HepG2 (cell line): ENCODE results near the gene RHOBTB3. TPM values are rescaled to one million over a fixed set of nuclear protein-coding genes. Genes with fewer than 3 reads are reported as not detected.

ENCODE experiments used
- AKNA ChIP-seq: sonication (generic); formaldehyde crosslinking; IDR thresholded peaks from 2 replicates; pipeline ENCODE4 v1.4.0; 2020; ENCODE audit warnings: missing genetic modification reagents, borderline replicate concordance
- ARID4A ChIP-seq: sonication (generic); formaldehyde crosslinking; IDR thresholded peaks from 2 replicates; pipeline ENCODE4 v1.5.0; 2020; ENCODE audit warnings: mild to moderate bottlenecking, missing genetic modification reagents, borderline replicate concordance
- CCAR2 ChIP-seq: fragments of 200-400 bp; formaldehyde crosslinking; optimal IDR thresholded peaks from 2 replicates; pipeline ENCODE3; 2018; ENCODE audit warnings: low read depth, mild to moderate bottlenecking, low read length, moderate library complexity
- CEBPB ChIP-seq: IDR thresholded peaks from 2 replicates; pipeline ENCODE4 v1.6.1; 2011; ENCODE audit warnings: low read depth, low read length, improper control_type of control experiment, borderline replicate concordance
- KAT7 ChIP-seq: IDR thresholded peaks from 2 replicates; pipeline ENCODE4 v1.6.1; 2018; ENCODE audit warnings: borderline replicate concordance, missing compliant biosample characterization
- MAF1 ChIP-seq: sonication (generic); formaldehyde crosslinking; IDR thresholded peaks from 2 replicates; pipeline ENCODE4 v1.5.0; 2020; ENCODE audit warnings: missing genetic modification reagents, borderline replicate concordance
- NFATC3 ChIP-seq: sonication (generic); formaldehyde crosslinking; IDR thresholded peaks from 2 replicates; pipeline ENCODE4 v1.5.1; 2020; ENCODE audit warnings: mild to moderate bottlenecking, missing genetic modification reagents
- PHF20 ChIP-seq: sonication (generic); formaldehyde crosslinking; IDR thresholded peaks from 2 replicates; pipeline ENCODE4 v1.5.0; 2020; ENCODE audit warnings: mild to moderate bottlenecking, missing genetic modification reagents
- RARA ChIP-seq: IDR thresholded peaks from 2 replicates; pipeline ENCODE4 v1.6.1; 2016; ENCODE audit warnings: missing genetic modification reagents, missing compliant biosample characterization
- RXRA ChIP-seq: sonication (generic); formaldehyde crosslinking; IDR thresholded peaks from 2 replicates; pipeline ENCODE4 v1.5.1; 2020; ENCODE audit warnings: missing genetic modification reagents
- THAP11 ChIP-seq: IDR thresholded peaks from 2 replicates; pipeline ENCODE4 v1.6.1; 2016; ENCODE audit warnings: missing biosample characterization, missing genetic modification reagents
- TSC22D2 ChIP-seq: sonication (generic); formaldehyde crosslinking; IDR thresholded peaks from 2 replicates; pipeline ENCODE4 v1.5.1; 2020; ENCODE audit warnings: missing genetic modification reagents, mild to moderate bottlenecking, borderline replicate concordance
- ZFP62 ChIP-seq: sonication (generic); formaldehyde crosslinking; IDR thresholded peaks from 2 replicates; pipeline ENCODE4 v1.4.0; 2020; ENCODE audit warnings: missing genetic modification reagents
- ZMAT3 ChIP-seq: sonication (generic); formaldehyde crosslinking; conservative IDR thresholded peaks from 2 replicates; pipeline ENCODE4 v1.7.0; 2021; ENCODE audit warnings: missing genetic modification reagents
- ZSCAN9 ChIP-seq: IDR thresholded peaks from 2 replicates; pipeline ENCODE4 v1.6.1; 2016; ENCODE audit warnings: borderline replicate concordance
- polyA plus RNA-seq, 8 experiments: library from polyadenylated mRNA; depleted of rRNA in 3 of 8; stranded (reverse) in 7 of 8; unstranded in 1 of 8; fragments of >200 nt; fragmentation: Illumina TruSeq in 4 of 8; extraction: Trizol in 4 of 8; gene quantifications; 2 replicates each; pipeline versions ENCODE4 v1.2.1 to v1.2.3, GENCODE V29; 2011 to 2016; ENCODE audit warnings: low read depth in 4 of 8, missing spikeins in 1 of 8, mixed read lengths in 1 of 8; ENCODE audit not compliant: insufficient read depth in 1 of 8
- total RNA-seq, 5 experiments: library from RNA; depleted of rRNA; stranded (reverse); fragments of >200 nt; fragmentation: Illumina TruSeq; extraction: Trizol; gene quantifications; 2 replicates each; pipeline ENCODE4 v1.2.3, GENCODE V29; 2016; ENCODE audit warnings: low read depth in 1 of 5
- TF ChIP-seq, protein P1 (sequence below): sonication (generic); formaldehyde crosslinking; conservative IDR thresholded peaks from 2 replicates; pipeline ENCODE4 v1.4.0; 2020; ENCODE audit warnings: mild to moderate bottlenecking, missing genetic modification reagents, moderate library complexity

The RHOBTB3 gene
- total and polyA plus RNA-seq, 2 of the 13 experiments (the other 11 are each of a cell fraction or from before 2014, with no cell fraction given), result 31.6 to 35.4 TPM

DNA sequence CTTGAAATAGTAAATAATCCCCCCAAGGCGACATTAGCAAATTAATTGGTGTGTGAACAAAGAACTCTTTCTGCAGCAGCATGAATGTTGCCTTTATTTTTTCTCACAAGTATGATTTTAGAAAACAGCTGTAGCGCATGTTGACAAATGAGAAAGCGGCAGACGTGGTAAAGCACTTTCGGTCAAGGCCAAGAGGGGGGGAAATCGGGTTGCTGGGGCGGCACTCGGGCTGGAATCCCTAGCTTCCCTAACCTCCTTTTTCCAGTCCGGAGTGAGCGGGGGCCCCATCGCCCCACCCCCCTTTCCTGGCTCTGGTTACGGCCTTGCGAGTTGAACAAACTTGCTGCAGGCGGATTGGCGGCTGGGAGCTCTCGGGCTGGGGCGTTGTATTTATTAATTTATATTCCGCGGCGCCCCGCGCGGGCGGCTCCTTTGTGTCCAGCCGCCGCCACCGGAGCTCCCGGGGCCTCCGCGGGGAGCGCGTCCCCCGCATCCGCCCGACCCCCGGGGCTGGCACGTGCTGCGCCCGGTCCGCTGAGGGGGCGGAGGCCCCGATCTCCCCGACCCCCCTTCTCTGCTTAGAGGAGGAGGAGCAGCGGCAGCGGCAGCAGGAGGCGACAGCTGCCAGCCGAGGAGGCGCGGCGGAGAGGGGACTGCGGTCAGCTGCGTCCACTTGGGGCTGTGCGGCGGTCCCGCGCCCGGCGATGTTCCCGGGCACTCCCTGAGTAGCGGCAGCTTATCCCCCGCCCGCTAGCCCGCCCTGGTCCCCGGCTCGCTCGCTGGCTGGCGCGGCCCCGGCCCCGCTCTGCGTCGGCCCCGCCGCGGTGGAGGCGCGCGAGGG, at the start of gene RHOBTB3 (continued):
- TF ChIP-seq ARID4A (CRISPR knock-in tag), result peak; percentile 83
- TF ChIP-seq RARA (CRISPR knock-in tag), result peak; percentile 79
- no peak; the same call in none of the 2 replicates for TF ChIP-seq PHF20
- peak; percentile 86 for TF ChIP-seq KAT7 (CRISPR knock-in tag)
- TF ChIP-seq, protein P1, sequence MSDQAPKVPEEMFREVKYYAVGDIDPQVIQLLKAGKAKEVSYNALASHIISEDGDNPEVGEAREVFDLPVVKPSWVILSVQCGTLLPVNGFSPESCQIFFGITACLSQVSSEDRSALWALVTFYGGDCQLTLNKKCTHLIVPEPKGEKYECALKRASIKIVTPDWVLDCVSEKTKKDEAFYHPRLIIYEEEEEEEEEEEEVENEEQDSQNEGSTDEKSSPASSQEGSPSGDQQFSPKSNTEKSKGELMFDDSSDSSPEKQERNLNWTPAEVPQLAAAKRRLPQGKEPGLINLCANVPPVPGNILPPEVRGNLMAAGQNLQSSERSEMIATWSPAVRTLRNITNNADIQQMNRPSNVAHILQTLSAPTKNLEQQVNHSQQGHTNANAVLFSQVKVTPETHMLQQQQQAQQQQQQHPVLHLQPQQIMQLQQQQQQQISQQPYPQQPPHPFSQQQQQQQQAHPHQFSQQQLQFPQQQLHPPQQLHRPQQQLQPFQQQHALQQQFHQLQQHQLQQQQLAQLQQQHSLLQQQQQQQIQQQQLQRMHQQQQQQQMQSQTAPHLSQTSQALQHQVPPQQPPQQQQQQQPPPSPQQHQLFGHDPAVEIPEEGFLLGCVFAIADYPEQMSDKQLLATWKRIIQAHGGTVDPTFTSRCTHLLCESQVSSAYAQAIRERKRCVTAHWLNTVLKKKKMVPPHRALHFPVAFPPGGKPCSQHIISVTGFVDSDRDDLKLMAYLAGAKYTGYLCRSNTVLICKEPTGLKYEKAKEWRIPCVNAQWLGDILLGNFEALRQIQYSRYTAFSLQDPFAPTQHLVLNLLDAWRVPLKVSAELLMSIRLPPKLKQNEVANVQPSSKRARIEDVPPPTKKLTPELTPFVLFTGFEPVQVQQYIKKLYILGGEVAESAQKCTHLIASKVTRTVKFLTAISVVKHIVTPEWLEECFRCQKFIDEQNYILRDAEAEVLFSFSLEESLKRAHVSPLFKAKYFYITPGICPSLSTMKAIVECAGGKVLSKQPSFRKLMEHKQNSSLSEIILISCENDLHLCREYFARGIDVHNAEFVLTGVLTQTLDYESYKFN, result peak; percentile 65
- peak; percentile 51; the same call in 1 of the 2 replicates for TF ChIP-seq MAF1 (CRISPR knock-in tag)
- no peak for TF ChIP-seq NFATC3 (CRISPR knock-in tag)
- peak; percentile 61; the same call in 1 of the 2 replicates for TF ChIP-seq RXRA (CRISPR knock-in tag)
- TF ChIP-seq AKNA (CRISPR knock-in tag), result no peak
- TF ChIP-seq ZFP62 (CRISPR knock-in tag), result no peak
- TF ChIP-seq TSC22D2 (CRISPR knock-in tag), result no peak; the same call in 1 of the 2 replicates
- no peak for TF ChIP-seq ZMAT3 (CRISPR knock-in tag)
- no peak for TF ChIP-seq CEBPB
- peak; percentile 42; the same call in 1 of the 2 replicates for TF ChIP-seq THAP11 (CRISPR knock-in tag)
- no peak for TF ChIP-seq CCAR2
- TF ChIP-seq ZSCAN9 (CRISPR knock-in tag), result 0 out of 2 replicates have a peak, but pooled peaks have one; percentile 55
